Epithelial cell of esophagus (primary cell): ENCODE results near the gene FOXO6.

Experiments
- DNase-seq: peaks from one replicate; pipeline ENCODE4 v3.0.0; 2010; ENCODE audit warnings: low read depth
- H3K4me3 ChIP-seq: 2 replicates; pipeline ENCODE4 v1.5.1; 2011; ENCODE audit warnings: mild to moderate bottlenecking, low read length, control low read depth
- TF ChIP-seq, protein P1 (sequence below): IDR thresholded peaks from 2 replicates; pipeline ENCODE4 v1.5.1; 2011; ENCODE audit warnings: low read depth, mild to moderate bottlenecking, low read length, control low read depth, inconsistent platforms; ENCODE audit not compliant: insufficient read depth; ENCODE audit errors: missing control alignments

Gene FOXO6

DNA sequence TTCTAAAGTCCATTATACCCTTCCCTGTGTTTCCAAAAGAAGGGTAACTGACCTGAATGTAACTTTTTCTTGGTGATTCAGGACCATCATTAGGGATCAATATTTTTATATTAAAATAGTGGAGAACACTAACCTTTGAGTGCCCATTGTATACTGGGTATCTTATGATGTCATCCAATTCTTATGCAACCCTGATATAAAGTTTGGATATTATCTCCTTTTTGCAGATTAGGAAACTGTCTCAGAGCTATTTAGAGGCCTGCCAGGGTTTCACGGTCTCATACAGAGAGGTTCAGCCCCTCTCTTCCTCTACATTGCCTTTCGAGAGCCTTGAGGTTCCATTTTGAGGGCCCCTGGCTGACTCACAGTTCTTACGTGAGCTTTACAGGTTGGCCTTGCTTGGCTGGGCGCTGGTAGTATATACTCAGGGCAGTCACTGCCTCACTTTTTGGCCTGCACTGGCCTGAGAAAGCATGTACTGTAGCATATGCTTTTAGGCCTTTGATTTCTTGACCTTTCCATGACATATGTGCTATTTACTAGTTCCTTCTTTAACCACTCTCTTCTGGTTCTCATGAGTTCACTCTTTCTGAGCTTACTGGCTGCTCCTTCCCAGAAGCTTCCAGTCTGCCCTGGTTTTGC lies 15.7 kb upstream of the FOXO6 start:
- H3K4me3 ChIP-seq = no peak overlapping the region
- DNase-seq = no peak

DNA sequence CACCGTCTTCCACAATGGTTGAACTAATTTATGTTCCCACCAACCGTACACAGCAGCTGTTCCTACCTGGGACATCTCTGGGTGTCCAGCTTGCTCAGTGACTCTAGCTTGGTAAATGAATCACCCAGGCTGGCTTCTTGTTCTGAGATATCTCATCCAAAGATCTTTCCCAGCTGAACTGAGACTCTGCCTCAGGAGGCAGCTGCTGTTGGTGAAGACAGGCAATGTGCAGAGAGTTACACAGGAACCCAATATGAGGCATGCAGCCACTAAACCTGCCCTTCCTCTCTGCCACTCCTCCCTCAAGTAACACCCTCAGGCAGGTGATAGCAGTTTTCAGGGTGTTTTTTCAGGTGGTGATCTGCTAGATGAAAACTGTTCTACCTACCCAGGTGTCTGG lies 14.0 kb upstream of the FOXO6 start:
- no peak overlapping the region for H3K4me3 ChIP-seq
- TF ChIP-seq, protein P1, sequence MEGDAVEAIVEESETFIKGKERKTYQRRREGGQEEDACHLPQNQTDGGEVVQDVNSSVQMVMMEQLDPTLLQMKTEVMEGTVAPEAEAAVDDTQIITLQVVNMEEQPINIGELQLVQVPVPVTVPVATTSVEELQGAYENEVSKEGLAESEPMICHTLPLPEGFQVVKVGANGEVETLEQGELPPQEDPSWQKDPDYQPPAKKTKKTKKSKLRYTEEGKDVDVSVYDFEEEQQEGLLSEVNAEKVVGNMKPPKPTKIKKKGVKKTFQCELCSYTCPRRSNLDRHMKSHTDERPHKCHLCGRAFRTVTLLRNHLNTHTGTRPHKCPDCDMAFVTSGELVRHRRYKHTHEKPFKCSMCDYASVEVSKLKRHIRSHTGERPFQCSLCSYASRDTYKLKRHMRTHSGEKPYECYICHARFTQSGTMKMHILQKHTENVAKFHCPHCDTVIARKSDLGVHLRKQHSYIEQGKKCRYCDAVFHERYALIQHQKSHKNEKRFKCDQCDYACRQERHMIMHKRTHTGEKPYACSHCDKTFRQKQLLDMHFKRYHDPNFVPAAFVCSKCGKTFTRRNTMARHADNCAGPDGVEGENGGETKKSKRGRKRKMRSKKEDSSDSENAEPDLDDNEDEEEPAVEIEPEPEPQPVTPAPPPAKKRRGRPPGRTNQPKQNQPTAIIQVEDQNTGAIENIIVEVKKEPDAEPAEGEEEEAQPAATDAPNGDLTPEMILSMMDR = no peak
- DNase-seq = peak; percentile 70

More for the DNA sequence above, 15.7 kb upstream of the FOXO6 start:
- TF ChIP-seq, protein P1 = no peak

DNA sequence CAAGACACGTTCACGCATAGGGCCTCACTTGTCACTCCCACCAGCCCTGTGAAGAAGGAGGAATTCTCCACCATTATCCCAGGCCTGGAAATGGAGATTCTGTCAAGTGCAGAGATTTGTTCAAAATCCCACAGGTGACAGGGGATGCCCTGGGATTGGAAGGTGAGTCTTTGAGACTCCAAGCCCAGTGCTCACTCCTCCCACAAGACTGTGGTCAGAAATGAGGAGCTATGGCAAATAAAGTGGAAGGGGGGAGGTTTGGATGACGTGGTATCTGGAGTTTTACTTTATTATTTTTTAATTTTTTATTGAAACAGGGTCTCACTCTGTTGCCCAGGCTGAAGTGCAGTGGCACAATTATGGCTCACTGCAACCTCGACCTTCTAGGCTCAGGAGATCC lies 12.8 kb upstream of the FOXO6 start:
- H3K4me3 ChIP-seq = no peak overlapping the region
- TF ChIP-seq, protein P1 = no peak
- no peak for DNase-seq

DNA sequence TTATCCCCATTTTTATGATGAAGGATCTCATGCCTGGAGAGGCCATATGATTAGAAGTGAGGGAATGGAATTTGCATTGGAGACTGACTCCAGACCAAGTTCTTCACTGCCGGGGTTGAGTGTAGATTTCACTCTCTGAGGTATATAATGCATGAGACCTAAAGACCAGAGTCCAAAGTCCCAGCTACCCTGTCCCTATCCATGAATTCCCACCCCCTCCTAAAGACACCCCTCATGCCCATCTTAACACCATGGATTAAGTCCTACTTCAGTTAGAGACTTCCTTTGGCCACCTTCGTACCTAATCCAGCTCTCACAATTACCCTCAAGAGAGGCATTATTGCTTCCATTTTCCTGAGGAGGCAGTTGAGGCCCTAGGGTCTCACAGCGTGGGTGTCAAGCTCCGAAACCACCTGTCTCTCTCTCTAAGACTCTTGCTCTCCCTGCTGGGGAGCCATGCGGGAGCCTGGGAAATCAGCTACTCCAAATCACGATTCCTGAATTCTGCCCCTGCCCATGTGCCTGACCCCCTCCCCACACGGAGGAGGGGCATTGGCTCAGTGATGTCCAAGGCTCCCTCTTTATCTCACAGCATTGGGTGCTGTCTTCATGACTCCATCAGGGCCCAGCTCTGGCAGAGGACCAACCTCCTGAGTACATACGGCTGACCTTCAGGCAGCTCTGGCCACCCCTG lies 11.7 kb upstream of the FOXO6 start:
- TF ChIP-seq, protein P1 = no peak
- no peak for DNase-seq
- no peak overlapping the region for H3K4me3 ChIP-seq

DNA sequence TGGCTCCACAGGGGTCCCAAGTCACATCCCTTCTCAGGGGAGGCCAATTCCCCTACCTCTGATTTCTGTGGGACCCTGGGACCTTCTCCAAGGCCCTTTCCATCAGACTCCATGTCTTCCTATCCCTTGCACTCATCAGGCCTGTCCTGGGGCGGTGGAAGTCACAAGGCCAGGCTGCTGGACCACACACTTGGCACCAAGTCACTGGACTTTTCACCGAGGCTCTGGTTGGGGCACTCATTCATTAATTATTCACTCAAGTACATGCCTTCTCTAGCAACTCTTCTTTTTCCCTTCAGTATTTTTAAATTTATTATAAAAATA lies 11.2 kb upstream of the FOXO6 start:
- TF ChIP-seq, protein P1 = no peak
- no peak for DNase-seq
- H3K4me3 ChIP-seq = no peak overlapping the region

DNA sequence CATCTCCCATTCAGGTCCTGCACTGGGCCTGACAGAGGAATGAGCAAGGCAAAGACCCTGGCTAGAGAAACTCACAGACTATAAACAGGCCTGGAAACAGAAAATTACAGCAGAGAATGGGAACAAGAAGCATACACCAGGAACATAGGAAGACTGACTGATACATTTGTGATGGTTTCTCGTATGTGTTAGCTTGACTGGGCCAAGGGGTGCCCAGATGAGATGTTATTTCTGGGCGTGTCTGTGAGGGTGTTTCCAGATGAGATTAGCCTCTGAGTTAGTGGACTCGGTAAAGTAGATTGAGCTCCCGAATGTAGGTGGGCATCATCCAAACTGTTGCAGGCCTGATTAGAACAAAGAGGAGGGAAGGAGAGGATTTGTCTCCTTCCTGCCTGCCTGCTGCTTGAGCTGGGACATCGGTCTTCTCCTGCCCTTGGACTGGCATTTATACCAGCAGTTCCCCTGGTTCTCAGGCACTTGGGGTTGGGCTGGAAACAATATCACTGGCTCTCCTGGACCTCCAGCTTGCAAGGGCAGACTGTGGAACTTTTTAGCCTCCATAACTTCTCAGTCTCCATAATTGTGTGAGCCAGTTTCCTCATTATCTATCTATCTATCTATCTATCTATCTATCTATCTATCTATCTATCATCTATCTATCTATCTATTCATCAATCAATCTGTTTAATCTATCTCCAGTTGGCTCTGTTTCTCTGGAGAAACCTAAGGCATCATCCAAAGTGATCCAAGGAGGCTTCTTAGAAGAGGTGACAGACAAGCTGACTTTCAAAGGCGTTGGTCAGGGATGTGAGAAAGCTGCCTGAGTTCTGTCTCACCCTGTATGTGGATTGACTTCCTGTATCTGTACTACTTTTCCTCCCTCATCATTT lies 9.7 kb upstream of the FOXO6 start:
- TF ChIP-seq, protein P1 = no peak
- no peak for DNase-seq
- no peak overlapping the region for H3K4me3 ChIP-seq

DNA sequence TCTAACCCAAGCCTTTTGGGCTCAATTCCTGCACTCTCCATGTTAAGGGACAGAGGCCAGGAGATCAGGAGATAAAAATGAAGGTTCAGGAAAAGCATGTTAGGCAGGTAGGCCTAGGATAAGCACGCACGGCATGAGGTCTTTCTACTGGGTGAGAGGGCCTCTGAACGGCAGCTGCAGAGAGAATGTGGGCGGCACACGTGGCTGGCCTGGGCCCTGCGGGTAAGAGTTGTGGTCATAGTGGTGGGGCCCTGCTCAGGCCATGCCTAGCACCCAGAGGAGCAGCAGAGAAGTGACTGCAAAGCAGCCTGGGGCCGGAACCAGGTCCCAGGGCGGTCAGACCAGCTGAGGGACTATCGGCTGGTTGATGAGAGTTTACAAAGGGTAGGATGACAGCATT lies 7.5 kb upstream of the FOXO6 start:
- TF ChIP-seq, protein P1 = no peak
- no peak for DNase-seq
- no peak overlapping the region for H3K4me3 ChIP-seq
